GM12864 (cell line): Measurements from ENCODE around the gene RIMOC1.
"Not testable (repeated sequence)": the region's sequence is repeated elsewhere in the genome, so short reads cannot be mapped to it uniquely, and the experiment has no call there.

Experiments used
- DNase-seq: peaks from one replicate; pipeline ENCODE4 v3.0.0-alpha.2; 2011; ENCODE audit warnings: low read depth
- H3K4me3 ChIP-seq: 2 replicates; pipeline ENCODE4 v1.5.1; 2011; ENCODE audit warnings: mild to moderate bottlenecking, low read depth, low read length, control low read depth
- TF ChIP-seq, protein P1 (sequence below): IDR thresholded peaks from 2 replicates; pipeline ENCODE4 v1.5.1; 2011; ENCODE audit warnings: low read depth, mild to moderate bottlenecking, moderate library complexity, low read length, control low read depth, inconsistent platforms; ENCODE audit errors: missing control alignments

RIMOC1 gene

DNA sequence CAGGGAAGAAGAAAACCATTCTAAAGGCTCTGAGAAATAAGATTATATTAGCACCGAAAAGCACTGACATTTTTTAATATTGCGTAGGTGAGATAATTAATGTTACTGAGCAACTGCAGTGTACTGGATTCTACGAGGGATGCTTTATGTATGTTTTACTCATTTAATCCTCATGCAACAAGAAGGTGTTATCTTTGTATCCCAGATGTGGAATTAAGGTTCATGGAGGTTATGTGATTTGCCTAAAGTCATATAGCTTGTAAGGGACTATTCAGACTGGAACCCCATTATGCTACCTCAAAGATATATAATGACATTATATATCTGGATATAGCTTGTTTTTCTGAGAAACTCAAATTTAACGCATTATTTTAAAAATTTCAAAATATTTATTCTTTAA is 23.5 kb downstream of the RIMOC1 start:
- no peak for DNase-seq
- TF ChIP-seq, protein P1, sequence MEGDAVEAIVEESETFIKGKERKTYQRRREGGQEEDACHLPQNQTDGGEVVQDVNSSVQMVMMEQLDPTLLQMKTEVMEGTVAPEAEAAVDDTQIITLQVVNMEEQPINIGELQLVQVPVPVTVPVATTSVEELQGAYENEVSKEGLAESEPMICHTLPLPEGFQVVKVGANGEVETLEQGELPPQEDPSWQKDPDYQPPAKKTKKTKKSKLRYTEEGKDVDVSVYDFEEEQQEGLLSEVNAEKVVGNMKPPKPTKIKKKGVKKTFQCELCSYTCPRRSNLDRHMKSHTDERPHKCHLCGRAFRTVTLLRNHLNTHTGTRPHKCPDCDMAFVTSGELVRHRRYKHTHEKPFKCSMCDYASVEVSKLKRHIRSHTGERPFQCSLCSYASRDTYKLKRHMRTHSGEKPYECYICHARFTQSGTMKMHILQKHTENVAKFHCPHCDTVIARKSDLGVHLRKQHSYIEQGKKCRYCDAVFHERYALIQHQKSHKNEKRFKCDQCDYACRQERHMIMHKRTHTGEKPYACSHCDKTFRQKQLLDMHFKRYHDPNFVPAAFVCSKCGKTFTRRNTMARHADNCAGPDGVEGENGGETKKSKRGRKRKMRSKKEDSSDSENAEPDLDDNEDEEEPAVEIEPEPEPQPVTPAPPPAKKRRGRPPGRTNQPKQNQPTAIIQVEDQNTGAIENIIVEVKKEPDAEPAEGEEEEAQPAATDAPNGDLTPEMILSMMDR = no peak
- no peak overlapping the region for H3K4me3 ChIP-seq

DNA sequence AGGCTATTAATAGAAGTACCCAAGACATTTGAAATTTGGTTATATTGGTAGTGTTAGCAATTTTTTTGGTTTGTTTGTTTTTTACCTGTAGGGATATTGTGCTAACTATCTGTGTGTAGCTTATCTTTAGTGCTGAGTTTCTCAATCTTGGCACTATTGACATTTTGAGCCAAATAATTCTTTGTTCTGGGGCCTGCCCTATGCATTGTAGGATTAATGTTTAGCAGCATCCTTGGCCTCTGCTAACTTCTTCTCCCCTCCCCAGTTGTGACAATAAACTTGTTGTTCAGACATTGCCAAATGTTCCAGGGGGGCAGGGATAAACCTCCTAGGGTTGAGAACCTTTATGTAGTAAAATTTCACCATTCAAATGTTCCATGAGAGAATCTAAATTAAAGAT is 24.9 kb downstream of the RIMOC1 start:
- TF ChIP-seq, protein P1 = no peak
- H3K4me3 ChIP-seq = no peak overlapping the region
- DNase-seq = no peak

DNA sequence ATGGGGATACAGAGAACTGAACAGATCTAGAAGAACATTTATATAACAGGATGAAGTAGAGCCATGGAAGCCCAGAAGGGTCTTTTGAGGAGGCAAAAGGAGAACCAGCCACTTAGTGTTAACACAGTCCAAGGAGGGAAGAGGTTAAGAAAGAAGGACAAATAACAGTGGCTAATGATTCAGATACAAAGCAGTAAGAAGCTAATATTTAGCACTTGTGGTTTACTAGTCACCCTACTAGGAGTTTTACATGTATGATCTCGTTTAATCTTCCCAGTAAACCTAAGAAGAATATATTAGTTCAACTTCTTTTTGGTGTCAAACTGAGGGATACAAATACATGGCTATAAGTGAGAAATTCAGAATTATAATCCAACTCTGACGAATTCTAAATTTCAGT is 28.6 kb downstream of the RIMOC1 start:
- H3K4me3 ChIP-seq = no peak overlapping the region
- DNase-seq = no peak
- TF ChIP-seq, protein P1 = no peak

DNA sequence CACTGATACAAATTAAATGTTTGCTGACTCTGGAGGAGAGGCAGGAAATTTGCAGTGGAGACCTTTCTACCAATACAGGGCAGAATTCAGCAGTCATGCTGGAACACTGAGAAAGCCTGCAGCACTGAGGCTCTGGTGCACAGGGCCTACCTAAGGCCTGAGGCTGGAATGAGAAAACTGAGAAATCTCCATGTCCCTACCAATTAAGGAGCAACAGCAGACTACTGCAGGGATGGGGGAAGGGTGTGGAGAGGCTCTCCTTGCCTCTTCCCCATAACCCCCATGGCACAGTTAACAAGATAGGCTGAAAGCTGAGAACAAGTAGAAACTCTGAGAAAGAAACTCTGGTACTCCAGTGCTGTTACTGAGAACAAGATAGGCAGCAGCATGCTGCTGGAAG is 31.4 kb downstream of the RIMOC1 start:
- H3K4me3 ChIP-seq = no peak overlapping the region
- DNase-seq = no peak
- TF ChIP-seq, protein P1 = no peak

DNA sequence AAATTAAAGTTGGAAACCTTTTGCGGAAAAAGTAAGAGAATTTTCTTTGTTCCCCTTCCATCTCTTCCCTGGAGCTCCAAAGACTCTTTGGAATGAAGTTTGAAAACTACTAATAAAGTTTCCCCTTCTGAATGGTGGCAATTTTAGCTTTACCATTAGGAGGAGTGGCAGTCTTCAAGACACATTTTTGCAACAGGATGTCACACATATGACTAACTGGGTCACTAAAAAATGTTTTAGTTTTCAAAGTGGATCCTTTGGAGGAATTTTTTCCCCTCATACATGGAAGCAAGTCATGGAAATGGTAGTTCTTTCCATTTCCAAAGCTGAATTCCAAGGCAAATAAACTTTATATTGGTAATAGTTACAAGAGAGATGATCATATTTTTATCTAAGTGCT is 36.5 kb downstream of the RIMOC1 start:
- no peak for DNase-seq
- TF ChIP-seq, protein P1 = no peak
- no peak overlapping the region for H3K4me3 ChIP-seq

DNA sequence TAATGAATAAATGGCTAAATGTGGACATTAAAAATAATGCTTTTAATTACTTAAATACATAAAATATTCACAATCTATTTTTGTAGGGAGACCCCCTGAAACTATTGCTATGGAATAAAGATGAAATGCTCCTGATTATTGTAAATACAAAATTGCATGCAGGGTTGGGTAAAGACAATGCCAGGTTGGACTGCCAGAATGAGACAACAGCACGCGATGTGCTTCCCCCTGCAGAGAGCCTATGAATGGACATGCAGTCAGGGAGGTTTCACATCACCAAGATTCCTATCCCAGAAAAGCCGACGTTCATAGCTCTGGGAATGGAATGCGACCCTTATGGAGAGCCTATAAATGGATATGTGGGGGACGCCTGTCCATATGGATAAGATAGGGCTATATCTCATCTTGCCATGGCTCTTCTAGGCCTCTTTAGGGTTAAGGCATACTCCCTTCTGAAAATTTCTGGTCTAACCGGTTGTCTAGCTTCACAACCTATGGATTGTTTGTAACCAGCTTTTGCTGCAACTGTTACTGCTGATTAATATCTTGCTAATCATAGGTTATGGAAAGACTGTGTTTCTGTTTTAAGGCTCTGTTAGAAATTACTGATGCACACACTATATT is 41.3 kb downstream of the RIMOC1 start:
- DNase-seq, H3K4me3 ChIP-seq: not testable (repeated sequence)

DNA sequence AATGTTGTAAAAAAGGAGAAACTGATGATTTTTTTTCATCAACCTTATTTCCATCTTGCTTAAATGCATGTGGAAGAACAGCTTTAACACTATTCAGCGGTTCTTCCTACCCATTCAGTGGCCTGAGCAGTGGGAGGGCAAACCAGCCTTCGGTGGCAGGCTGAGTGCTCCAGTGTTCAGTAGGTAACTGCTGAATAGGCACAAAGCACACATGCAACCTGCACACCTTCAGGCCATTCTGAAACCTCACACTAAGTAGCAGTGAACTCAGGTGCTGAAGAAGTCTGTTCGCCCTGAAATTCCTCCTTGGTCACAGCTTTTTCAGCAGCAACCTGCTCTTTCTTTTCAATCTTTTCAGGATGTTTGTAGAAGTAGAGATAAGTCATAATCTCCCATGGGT is 47.1 kb downstream of the RIMOC1 start:
- H3K4me3 ChIP-seq = no peak overlapping the region
- TF ChIP-seq, protein P1 = no peak
- DNase-seq = no peak
